CD4-positive, alpha-beta memory T cell (primary cell): ENCODE measurements around the gene TIPRL. TPM values are rescaled to one million over a fixed set of nuclear protein-coding genes. Genes with fewer than 3 reads are reported as not detected.
A peak's percentile ranks its signal among the peaks of the same experiment; 100 is the strongest.
"Not testable (repeated sequence)": the region's sequence is repeated elsewhere in the genome, so short reads cannot be mapped to it uniquely, and the experiment has no call there.

Experiments
- CTCF ChIA-PET: fragments of 350-600 bp; sonication (Branson Sonifier 250); formaldehyde crosslinking; loops from one replicate; lab custom pipeline; 2021; ENCODE audit warnings: inconsistent platforms; ENCODE audit not compliant: partially characterized antibody; lab: Charles Lee
- POLR2A ChIA-PET: fragments of 350-600 bp; sonication (Branson Sonifier 250); formaldehyde crosslinking; loops from one replicate; lab custom pipeline; 2021; ENCODE audit not compliant: partially characterized antibody; lab: Charles Lee
- DNase-seq, 5 donors: peaks; one replicate each; pipeline versions ENCODE4 v3.0.0 to v3.0.0-alpha.2; 2020 to 2022; ENCODE audit warnings: mixed read lengths in 1 of 5
- H3K27ac ChIP-seq: one replicate; pipeline ENCODE4 v1.7.0; 2013; ENCODE audit warnings: low read depth, low read length
- H3K27me3 ChIP-seq: 2 replicates; pipeline ENCODE4 v1.7.0; 2013; ENCODE audit warnings: mild to moderate bottlenecking, low read length, moderate library complexity; ENCODE audit not compliant: insufficient read depth
- H3K36me3 ChIP-seq: 2 replicates; pipeline ENCODE4 v1.7.0; 2013; ENCODE audit warnings: mild to moderate bottlenecking, low read length, moderate library complexity; ENCODE audit not compliant: insufficient read depth
- H3K4me1 ChIP-seq: 2 replicates; pipeline ENCODE4 v1.7.0; 2013; ENCODE audit warnings: mild to moderate bottlenecking, low read length, moderate library complexity; ENCODE audit not compliant: insufficient read depth
- H3K4me3 ChIP-seq, 2 donors: one replicate each; pipeline ENCODE4 v1.7.0; 2013; ENCODE audit warnings: low read length in 2 of 2, mild to moderate bottlenecking in 1 of 2
- H3K9me3 ChIP-seq, 2 donors: one replicate each; pipeline ENCODE4 v1.7.0; 2013; ENCODE audit warnings: low read length in 2 of 2, control low read depth in 1 of 2; ENCODE audit not compliant: control insufficient read depth in 1 of 2
- H3K27ac Mint-ChIP-seq, 7 donors: one replicate each; pipeline ENCODE4 v1.8.0; 2020 to 2021; ENCODE audit warnings: mixed read lengths in 7 of 7, mild to moderate bottlenecking in 6 of 7, inconsistent platforms in 3 of 7, moderate library complexity in 3 of 7
- H3K27me3 Mint-ChIP-seq, 2 donors: one replicate each; pipeline ENCODE4 v1.8.0; 2020 to 2021; ENCODE audit warnings: mixed read lengths in 2 of 2
- H3K36me3 Mint-ChIP-seq, 2 donors: one replicate each; pipeline ENCODE4 v1.8.0; 2020 to 2021; ENCODE audit warnings: mixed read lengths in 2 of 2, inconsistent platforms in 1 of 2, mild to moderate bottlenecking in 1 of 2
- H3K4me1 Mint-ChIP-seq, 4 donors: one replicate each; pipeline ENCODE4 v1.8.0; 2020 to 2021; ENCODE audit warnings: mixed read lengths in 4 of 4, mild to moderate bottlenecking in 1 of 4
- H3K4me3 Mint-ChIP-seq, 8 donors: one replicate each; pipeline ENCODE4 v1.8.0; 2020 to 2021; ENCODE audit warnings: mixed read lengths in 8 of 8, mild to moderate bottlenecking in 7 of 8, moderate library complexity in 6 of 8, inconsistent platforms in 3 of 8
- H3K9me3 Mint-ChIP-seq, 8 donors: one replicate each; pipeline ENCODE4 v1.8.0; 2020 to 2021; ENCODE audit warnings: mixed read lengths in 8 of 8, mild to moderate bottlenecking in 5 of 8, inconsistent platforms in 3 of 8, moderate library complexity in 1 of 8
- intact Hi-C: fragments of 100-400 bp; cut with micrococcal nuclease; formaldehyde crosslinking; loops from one replicate; pipeline ENCODE4 v1.15.1; 2023
- polyA plus RNA-seq, 2 donors: library from polyadenylated mRNA; unstranded; fragments of 300-500 nt; fragmentation: Illumina TruSeq; gene quantifications; one replicate each; pipeline ENCODE4 v1.2.3, GENCODE V29; 2021
- total RNA-seq, 2 experiments: library from RNA; stranded (reverse); gene quantifications; one replicate each; pipeline ENCODE4 v1.2.3, GENCODE V29; 2021

The TIPRL gene
- total and polyA plus RNA-seq, 4 experiments from 2014 or later = 23.8 to 37.8 (median 32.3) TPM

- Histone ChIP-seq H3K4me3 (no peak overlapping the region), H3K27me3 (no peaks in the 10 kb centered on the region), H3K27ac (no peak overlapping the region), H3K36me3 (peaks cover 16% of the 10 kb centered on the region), H3K9me3 (no peaks in the 10 kb centered on the region), H3K4me1 (peaks cover under 1% of the 10 kb centered on the region)
- CTCF ChIA-PET = no interaction called here
- DNase-seq = no peak
- Mint-ChIP-seq H3K27ac (no peak overlapping the region), H3K4me1 (peaks cover 9 to 22% (median 14%) of the 10 kb centered on the region in 4 donors), H3K4me3 (no peak overlapping the region), H3K27me3 (no peaks in the 10 kb centered on the region), H3K9me3 (no peaks in the 10 kb centered on the region), H3K36me3 (peaks cover 37 to 61% of the 10 kb centered on the region in 2 donors)
- intact Hi-C loops = no loop called here
- POLR2A ChIA-PET = no interaction called here
These were observed 8.4 kb downstream of the TIPRL start for GRCh38 chr1:168187177-168187576.

DNA sequence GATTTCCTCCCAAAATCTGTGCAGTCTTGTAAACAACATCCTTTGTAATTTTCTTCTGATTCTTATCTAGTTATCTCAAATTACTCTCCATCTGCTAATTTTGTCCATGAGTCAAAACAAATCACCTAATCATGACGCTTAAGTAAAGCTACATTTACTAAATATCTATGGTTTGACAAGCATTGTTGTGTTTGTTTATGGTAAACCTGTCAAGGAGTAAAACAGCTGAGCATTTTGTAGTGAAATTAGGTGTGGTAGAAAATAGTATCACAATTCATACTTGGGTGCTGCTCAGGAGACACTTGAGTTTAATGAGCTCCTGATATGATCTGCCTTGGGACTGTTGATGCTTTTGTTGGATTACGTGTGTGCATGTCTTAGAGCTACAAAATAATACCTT lies 11.6 kb downstream of the TIPRL start:
- POLR2A ChIA-PET = interaction anchor here (1.3 kb wide), 1 partner anchor 12 kb away, joined by 5 read pairs; the partner anchor contains the start of gene TIPRL

GRCh38 chr1:168195199-168196135 lies 16.7 kb downstream of the TIPRL start:
- intact Hi-C loops = no loop called here
- no peak overlapping the region for H3K27ac ChIP-seq
- no peak overlapping the region for H3K4me3 Mint-ChIP-seq
- no peak for DNase-seq
- H3K27me3 Mint-ChIP-seq = no peaks in the 10 kb centered on the region
- no peaks in the 10 kb centered on the region for H3K27me3 ChIP-seq
- POLR2A ChIA-PET = no interaction called here
- CTCF ChIA-PET = interaction anchor here (1.2 kb wide), 1 partner anchor 113 kb away, joined by 3 read pairs; no protein-coding TSS in a partner anchor
- no peaks in the 10 kb centered on the region for H3K9me3 Mint-ChIP-seq
- H3K36me3 ChIP-seq = peaks cover 37% of the 10 kb centered on the region
- peak overlapping the region in 1 of 7 donors; percentile 5 for H3K27ac Mint-ChIP-seq
- H3K4me1 ChIP-seq = no peaks in the 10 kb centered on the region
- H3K36me3 Mint-ChIP-seq = peaks cover 60% of the 10 kb centered on the region in 2 donors
- H3K9me3 ChIP-seq = no peaks in the 10 kb centered on the region
- H3K4me3 ChIP-seq = no peak overlapping the region
- H3K4me1 Mint-ChIP-seq = peaks cover 0 to 6% (median 3%) of the 10 kb centered on the region in 4 donors

More for the DNA sequence above, 11.6 kb downstream of the TIPRL start:
- Mint-ChIP-seq H3K9me3 (no peaks in the 10 kb centered on the region), H3K4me3 (no peak overlapping the region), H3K27ac (no peak overlapping the region), H3K27me3 (no peaks in the 10 kb centered on the region), H3K36me3 (peaks cover 58 to 70% of the 10 kb centered on the region in 2 donors), H3K4me1 (peaks cover 5 to 10% (median 7%) of the 10 kb centered on the region in 4 donors)
- no peaks in the 10 kb centered on the region for H3K4me1 ChIP-seq
- H3K4me3 ChIP-seq = no peak overlapping the region
- CTCF ChIA-PET = interaction anchor here (1.7 kb wide), 1 partner anchor 13 kb away, joined by 5 read pairs; no protein-coding TSS in a partner anchor
- H3K27me3 ChIP-seq = no peaks in the 10 kb centered on the region
- H3K27ac ChIP-seq = no peak overlapping the region
- H3K9me3 ChIP-seq = no peaks in the 10 kb centered on the region
- intact Hi-C loops = no loop called here
- peaks cover 20% of the 10 kb centered on the region for H3K36me3 ChIP-seq
- no peak for DNase-seq

GRCh38 chr1:168199056-168199455 lies 20.3 kb downstream of the TIPRL start:
- Mint-ChIP-seq H3K36me3 (peaks cover 64 to 66% of the 10 kb centered on the region in 2 donors), H3K9me3 (no peaks in the 10 kb centered on the region), H3K27ac (no peak overlapping the region), H3K27me3 (no peaks in the 10 kb centered on the region), H3K4me3 (no peak overlapping the region), H3K4me1 (peaks cover 0 to 3% (median 0%) of the 10 kb centered on the region in 4 donors)
- CTCF ChIA-PET = no interaction called here
- no peak overlapping the region for H3K27ac ChIP-seq
- POLR2A ChIA-PET = no interaction called here
- DNase-seq = no peak
- H3K36me3 ChIP-seq = peaks cover 30% of the 10 kb centered on the region
- H3K9me3 ChIP-seq = no peaks in the 10 kb centered on the region
- H3K4me3 ChIP-seq = no peak overlapping the region
- H3K4me1 ChIP-seq = no peaks in the 10 kb centered on the region
- no peaks in the 10 kb centered on the region for H3K27me3 ChIP-seq
- intact Hi-C loops = no loop called here

GRCh38 chr1:168202941-168203654 lies 24.3 kb downstream of the TIPRL start:
- H3K4me1 Mint-ChIP-seq = no peaks in the 10 kb centered on the region
- Histone ChIP-seq H3K36me3 (peaks cover 16% of the 10 kb centered on the region), H3K27me3 (no peaks in the 10 kb centered on the region), H3K4me3 (no peak overlapping the region), H3K4me1 (no peaks in the 10 kb centered on the region), H3K27ac (no peak overlapping the region), H3K9me3 (no peaks in the 10 kb centered on the region)
- no peak for DNase-seq
- H3K27ac Mint-ChIP-seq = no peak overlapping the region
- no peak overlapping the region for H3K4me3 Mint-ChIP-seq
- ChIA-PET POLR2A (no interaction called here), CTCF (no interaction called here)
- intact Hi-C loops = no loop called here
- H3K9me3 Mint-ChIP-seq = peaks cover 0 to 8% (median 0%) of the 10 kb centered on the region in 8 donors
- peaks cover 54 to 58% of the 10 kb centered on the region in 2 donors for H3K36me3 Mint-ChIP-seq
- no peaks in the 10 kb centered on the region for H3K27me3 Mint-ChIP-seq

DNA sequence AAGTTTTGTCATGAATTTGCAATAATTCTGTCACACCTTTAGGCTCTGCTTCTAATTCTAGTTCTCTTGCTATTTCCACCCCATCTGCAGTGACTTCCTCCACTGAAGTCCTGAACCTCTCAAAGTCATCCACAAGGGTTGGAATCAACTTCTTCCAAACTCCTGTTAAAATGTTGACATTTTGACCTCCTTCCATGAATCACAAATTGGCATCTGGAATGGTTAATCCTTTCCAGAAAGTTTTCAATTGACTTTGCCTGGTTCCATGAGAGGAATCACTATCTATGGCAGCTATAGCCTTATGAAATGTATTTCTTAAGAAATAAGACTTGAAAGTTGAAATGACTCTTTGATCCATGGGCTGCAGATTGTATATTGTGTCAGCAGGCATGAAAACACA lies 27.3 kb downstream of the TIPRL start:
- intact Hi-C loops = no loop called here
- Mint-ChIP-seq H3K27me3 (no peaks in the 10 kb centered on the region), H3K36me3 (peaks cover 35 to 37% of the 10 kb centered on the region in 2 donors), H3K27ac (peak overlapping the region in 1 of 7 donors; percentile 12), H3K9me3 (peaks cover 0 to 22% (median 9%) of the 10 kb centered on the region in 8 donors), H3K4me3 (no peak overlapping the region), H3K4me1 (no peaks in the 10 kb centered on the region)
- ChIA-PET POLR2A (no interaction called here), CTCF (no interaction called here)
- no peaks in the 10 kb centered on the region for H3K36me3 ChIP-seq
- no peak for DNase-seq
- H3K4me1 ChIP-seq = no peaks in the 10 kb centered on the region
- H3K4me3 ChIP-seq = no peak overlapping the region
- no peak overlapping the region for H3K27ac ChIP-seq
- no peaks in the 10 kb centered on the region for H3K9me3 ChIP-seq
- H3K27me3 ChIP-seq = no peaks in the 10 kb centered on the region

DNA sequence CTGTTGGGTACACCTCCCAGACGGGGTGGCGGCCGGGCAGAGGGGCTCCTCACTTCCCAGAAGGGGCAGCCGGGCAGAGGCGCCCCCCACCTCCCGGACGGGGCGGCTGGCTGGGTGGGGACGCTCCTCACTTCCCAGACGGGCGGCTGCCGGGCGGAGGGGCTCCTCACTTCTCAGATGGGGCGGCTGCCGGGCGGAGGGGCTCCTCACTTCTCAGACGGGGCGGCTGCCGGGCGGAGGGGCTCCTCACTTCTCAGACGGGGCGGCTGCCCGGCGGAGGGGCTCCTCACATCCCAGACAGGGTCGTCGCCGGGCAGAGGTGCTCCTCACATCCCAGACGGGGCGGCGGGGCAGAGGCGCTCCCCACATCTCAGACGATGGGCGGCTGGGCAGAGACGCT lies 28.9 kb downstream of the TIPRL start:
- H3K27ac Mint-ChIP-seq, H3K9me3 ChIP-seq, H3K4me1 Mint-ChIP-seq, H3K27me3 ChIP-seq, H3K27ac ChIP-seq, H3K4me3 Mint-ChIP-seq, DNase-seq, H3K4me3 ChIP-seq, CTCF ChIA-PET, H3K36me3 ChIP-seq, intact Hi-C loops, H3K27me3 Mint-ChIP-seq, H3K4me1 ChIP-seq, POLR2A ChIA-PET: not testable (repeated sequence)
- Mint-ChIP-seq H3K9me3 (peaks cover 0 to 33% (median 14%) of the 10 kb centered on the region in 8 donors), H3K36me3 (peaks cover 26 to 28% of the 10 kb centered on the region in 2 donors)
